Ovary (tissue), 3 donors: Measurements from ENCODE around the gene TMEM50A.
"Not testable (repeated sequence)": the region's sequence is repeated elsewhere in the genome, so short reads cannot be mapped to it uniquely, and the experiment has no call there.

Experiments
- CTCF ChIP-seq, 3 donors: fragments of 450-650 bp in 2 of 3; fragments of 200-600 bp in 1 of 3; IDR thresholded peaks; one replicate each; pipeline versions ENCODE4 v1.5.1 to v1.8.0; 2016 to 2022; ENCODE audit warnings: antibody characterized with exemption in 3 of 3, mild to moderate bottlenecking in 1 of 3
- EP300 ChIP-seq: sonication (generic); formaldehyde crosslinking; IDR thresholded peaks from one replicate; pipeline ENCODE4 v1.6.1; 2017; ENCODE audit warnings: antibody characterized with exemption
- donor health status: DM: no; HTN: no; CAD: no.

GRCh38 chr1:25328791-25329185, 9.3 kb upstream of the TMEM50A start:
- not testable (repeated sequence) for TF ChIP-seq EP300; CTCF (IDR thresholded peaks at IDR 0.05)
